Activated T-helper 9 cell treated with anti-CD3 and anti-CD28 coated beads, Interleukin-2, amount 50 U/mL, for 16 hours (primary cell): ENCODE data around the gene PDGFRA.
"Not testable (repeated sequence)": the region's sequence is repeated elsewhere in the genome, so short reads cannot be mapped to it uniquely, and the experiment has no call there.

ENCODE experiments used
- DNase-seq: peaks from one replicate; pipeline ENCODE4 v3.0.0-alpha.2; 2020; ENCODE audit warnings: low read depth

The PDGFRA gene

DNA sequence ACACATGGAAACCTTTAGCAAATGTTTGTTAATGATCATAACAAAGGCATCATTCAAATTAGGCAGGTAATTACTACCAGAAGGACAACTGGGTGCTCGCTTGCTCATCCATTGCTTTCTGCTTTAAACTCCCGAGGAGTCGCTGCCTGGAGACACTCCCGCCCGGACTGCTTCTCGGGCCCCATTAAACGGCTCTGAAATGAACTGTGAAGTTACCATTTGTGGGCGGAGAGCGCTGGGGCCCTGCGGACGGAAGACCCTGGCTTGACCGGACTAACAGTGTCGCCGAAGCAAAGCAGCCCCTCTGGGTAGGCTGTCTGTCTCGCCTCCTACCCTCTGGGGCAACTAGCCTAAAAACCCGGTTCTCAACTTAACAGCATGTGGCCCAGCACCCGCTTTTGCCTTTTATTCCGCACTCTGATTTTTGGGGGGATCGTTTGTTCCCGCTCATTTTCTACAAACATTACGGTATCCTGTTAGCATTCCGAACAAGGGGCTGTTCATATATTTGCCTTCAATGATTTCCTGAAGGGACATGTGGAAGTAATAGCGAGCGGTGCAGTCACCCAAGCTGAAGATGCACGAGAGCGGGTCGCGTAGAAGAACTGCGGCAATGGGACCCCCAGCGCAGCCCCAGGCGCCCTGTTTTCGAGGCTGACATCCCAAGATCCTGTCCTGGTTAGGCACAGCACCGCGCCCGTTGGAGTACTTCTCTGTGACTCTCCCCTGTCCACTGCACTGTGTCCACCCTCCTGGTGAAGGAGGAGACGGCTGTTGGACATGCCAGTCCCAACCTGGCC is 1.6 kb upstream of the PDGFRA start:
- no peak for DNase-seq

DNA sequence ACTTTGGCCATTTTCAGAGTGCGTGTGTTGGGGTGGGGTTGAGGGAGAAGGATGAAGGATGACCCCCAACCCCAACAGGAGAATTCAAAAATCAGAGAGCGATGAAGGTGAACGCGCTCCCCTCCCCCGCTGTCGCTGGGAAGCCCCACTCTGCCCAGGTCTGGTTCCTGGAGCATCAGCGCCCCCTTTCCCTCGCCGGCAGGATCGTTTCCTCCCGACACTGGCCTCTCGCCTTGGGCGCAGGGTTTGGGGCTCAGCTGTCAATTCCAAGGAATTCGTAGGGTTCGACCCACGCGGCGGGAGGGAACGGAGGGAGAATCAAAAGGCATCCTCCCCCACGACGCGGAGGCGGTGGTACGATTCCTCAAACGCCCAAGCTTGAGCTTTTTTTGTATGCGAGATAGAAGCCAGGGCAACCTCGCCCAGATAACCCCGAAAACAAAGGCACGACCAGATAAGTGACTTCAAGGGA is 1.0 kb upstream of the PDGFRA start:
- DNase-seq, result no peak

DNA sequence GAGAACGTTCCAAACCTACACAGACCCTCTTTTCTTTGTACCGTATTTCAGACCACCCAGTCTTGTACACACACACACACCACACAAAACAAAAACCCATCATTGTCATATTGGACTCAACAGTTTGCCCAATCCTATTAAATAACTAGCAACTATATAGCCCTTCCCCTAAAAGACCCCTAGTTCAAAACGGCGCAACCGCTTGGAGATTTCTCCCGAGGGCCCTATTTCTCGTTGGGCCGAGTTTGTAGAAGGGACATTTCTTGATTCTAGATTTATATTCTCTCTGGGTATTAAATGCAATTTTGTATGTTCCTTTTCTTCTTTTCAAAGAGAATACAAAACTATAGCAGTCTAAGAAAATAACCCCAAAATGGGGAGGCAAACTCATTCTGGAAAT is 547 bp upstream of the PDGFRA start:
- DNase-seq, result no peak

DNA sequence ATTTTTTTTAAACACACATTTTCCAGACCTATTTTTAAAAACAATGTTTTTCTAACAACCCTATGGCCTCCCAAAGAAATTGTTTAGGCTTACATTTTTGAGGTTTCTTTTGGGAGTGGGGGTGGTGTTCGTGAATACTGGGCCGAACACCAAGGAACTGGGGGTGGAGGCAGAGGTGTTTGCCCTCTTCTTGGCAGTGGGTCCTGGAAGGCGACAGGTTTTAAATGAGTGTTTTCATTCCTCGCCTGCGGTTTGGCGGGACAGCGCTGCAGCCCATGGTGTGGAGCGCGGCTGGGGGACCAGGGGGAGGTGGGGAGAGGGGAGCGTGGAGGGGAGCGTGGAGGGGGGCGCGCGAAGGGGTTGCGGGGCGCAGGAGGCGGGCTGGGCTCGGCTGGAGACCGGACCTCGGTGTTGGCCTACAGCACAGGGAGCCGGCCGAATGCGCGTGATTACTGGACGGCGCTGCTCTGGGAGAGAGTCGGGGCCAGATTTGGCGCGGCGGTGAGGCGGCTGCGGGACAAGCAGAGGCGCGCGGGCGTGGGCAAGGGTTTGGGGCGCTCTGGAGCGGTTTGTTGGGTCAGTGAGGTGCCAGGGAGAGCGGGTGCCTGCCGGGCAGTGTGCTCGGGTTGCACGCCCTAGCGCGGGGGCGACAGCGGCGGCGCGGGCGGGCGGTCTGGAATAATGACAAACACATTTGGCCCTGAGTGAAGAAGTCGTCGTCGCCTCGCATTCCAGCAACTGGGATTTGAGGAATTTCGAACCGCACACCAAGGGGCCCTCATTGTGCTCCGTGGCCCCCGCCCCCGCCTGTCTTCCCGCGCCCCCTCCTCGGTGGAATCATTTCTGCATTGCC is 764 bp downstream of the PDGFRA start:
- no peak for DNase-seq

DNA sequence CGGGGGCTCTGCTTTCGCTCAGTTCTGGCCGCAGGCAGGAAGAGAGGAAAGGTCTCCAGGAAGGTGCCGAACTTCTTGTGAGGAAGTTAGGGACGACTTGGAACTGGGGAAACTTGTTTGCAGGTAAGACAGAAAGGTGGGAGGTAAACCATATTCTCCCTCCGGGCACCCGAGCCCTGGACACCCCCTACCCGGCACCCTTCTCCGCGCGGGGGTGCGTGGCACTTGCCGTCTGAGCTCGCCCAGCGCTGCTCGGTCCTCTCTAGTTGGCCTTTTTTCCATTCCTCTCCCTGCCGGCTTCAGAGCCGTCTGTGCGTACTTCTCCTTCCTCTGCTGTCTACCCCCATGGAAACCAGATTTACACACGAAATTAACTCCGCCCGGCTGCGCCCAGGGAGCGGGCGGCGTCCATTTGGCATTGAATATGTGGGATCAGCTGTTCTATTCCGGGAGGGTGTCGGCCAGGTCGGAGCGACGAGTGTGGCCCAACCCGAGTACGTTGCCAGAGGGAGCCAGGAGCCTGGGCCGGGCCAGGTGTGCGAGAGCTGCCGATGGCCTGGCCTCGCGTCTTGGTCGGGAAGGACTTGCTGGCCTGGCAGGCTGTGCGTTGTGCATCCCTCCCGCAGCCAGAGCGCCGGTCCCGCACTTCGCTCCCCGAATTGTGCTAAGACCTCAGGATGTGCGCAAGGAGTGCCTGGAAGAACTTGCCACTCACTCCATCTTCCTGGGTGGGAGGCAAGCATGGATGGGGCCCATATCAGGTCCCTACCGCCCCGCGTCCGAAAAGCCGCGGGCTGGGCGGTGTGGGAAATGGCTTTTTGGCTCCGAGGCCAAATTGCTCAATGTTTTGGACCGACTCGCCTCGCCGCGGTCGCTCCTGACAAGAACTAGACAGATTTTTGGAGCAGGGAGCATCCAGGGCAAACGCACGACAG is 1.7 kb downstream of the PDGFRA start:
- no peak for DNase-seq

DNA sequence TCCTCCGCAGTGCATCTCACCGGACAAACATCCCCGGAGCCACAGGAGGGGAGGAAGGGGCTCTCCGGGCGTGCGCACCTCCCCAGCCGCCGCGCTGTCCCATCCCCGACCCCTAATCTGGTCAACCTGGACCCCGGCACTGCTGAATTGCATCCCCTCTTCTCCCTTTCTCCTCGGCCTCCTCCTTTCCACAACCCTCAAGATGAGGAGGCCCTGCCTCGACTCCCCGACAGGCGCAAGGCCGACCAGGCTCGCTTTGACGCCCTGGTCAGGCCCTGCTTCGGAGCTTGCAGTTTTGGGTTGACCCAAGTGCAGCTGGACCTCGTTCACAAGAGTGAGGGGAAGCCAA is 2.3 kb downstream of the PDGFRA start:
- no peak for DNase-seq

DNA sequence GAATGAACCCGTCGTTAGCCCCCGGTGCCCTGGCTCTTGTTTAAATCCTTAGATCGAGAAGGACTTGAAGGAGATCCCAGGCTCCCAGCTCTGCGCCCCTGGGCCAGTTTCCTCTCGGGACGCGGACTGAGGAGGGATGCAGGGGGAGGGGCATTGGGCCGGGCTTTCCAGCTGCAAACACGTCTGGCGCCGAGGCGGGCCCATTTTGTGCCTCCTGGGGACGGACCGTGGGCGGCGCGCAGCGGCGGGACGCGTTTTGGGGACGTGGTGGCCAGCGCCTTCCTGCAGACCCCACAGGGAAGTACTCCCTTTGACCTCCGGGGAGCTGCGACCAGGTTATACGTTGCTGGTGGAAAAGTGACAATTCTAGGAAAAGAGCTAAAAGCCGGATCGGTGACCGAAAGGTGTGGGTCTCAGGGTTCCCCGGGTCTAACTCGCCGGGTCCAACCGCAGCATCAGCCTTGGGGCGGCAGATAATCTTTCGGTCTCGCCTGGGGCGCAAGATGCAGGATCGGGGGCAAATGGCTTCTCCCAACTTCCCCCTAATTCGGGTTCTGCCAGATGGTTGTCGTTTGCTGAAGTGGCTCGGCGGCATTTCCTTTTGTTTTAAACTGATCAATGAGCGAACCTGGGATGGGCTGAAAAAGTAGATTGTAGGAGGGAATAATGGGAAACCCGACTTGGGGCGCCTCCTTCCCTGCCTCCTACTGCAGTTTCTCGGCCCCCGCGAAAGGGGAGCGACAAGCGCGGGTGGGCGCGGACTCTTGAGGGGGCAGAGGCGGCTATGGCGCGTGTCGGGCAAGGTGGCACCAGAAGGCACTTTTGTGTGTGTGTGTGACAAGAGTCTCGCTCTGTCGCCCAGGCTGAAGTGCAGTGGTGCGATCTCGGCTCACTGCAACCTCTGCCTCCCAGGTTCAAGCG is 2.9 kb downstream of the PDGFRA start:
- no peak for DNase-seq

DNA sequence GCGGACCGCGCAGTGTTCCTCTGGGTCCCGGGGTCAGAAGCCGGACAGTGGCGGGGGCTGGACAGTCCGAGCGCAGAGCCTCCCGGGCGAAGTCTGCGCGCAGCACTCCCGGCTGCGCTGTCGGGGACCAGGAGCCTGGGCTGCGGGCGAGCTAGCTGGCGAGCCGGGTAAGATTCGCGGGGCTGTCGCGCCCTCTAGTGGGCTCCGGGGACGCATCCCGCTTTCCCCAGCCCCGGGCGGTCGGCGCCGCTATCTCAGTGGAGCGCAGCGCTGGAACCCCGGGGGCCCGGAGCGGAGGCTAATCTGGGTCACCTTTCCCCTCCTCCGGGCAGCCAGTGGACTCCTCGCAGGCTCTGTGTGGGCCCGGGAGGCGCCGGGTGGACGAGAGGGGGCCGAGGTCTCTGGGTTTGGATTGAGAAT is 4.2 kb downstream of the PDGFRA start:
- peak; percentile 56 for DNase-seq

DNA sequence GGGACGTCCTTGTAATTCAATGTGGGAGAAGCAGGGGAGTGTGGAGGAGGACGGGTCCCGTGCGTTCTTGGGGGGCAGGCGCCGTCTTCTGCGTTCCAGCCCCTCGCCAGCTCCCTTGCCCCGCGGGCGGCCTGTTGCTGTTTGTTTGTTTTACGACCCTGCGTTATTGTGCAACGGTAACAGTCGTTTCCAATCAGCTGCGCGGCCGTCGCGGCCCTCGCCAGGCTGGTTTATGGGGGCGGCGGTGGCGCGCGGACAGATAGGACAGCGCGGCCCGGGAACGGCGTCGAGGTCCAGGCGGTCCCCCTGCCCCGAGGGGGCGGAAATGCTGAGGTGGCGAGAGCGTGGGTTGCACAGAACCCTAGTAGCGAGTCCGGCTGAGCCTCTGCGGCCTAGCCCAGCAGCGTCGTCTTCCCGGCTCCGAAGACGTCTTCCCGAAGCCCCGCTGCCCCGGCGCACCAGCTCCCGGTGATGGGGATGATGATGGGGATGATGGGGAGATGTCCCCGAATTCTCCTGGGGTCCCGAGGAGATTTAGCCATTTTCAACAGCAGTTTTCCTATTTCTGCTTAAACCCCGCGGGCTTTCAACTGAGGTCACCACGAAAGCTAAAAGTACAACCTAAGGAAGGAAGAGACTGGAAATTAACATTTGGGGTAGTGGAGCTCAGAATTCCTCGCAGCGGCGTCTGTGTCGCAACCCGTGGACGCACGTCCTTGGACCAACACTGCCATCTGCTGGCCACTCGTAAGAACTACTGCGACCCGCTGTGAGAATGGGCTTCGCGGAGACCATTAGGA is 4.8 kb downstream of the PDGFRA start:
- DNase-seq, result peak; percentile 53

DNA sequence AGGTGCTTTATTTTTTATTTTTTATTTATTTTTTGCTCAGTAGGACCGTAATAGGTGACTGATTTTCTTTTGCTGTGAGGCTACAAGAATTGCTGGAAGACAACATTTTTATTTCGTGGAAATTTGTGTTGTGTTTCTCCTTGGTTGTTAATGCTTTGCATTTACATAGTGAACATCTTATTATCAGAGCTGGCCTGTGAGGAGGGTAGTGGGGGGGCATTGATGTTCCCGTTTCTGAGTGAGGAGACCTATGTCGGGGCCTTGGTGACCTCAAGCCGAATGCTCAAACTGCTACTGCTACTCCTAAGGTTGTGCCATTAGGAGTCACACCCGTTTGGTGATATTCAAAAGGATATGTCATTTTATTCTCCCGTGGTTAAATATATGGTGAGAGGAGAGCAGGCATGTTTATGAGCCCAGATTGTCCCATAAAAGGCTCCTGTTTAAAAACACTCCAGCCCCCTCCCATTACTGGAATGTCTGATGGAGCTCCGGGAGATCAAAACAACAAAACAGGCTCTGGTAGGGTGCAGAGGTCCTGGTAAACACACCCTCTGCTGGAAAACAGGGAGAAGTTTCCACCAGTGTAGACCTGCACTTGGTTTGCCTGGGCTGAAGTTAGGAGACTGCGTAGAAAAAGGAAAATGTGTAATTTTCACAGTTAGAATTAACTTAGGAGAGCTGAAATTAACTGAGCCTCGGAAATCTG is 5.6 kb downstream of the PDGFRA start:
- DNase-seq, result no peak

DNA sequence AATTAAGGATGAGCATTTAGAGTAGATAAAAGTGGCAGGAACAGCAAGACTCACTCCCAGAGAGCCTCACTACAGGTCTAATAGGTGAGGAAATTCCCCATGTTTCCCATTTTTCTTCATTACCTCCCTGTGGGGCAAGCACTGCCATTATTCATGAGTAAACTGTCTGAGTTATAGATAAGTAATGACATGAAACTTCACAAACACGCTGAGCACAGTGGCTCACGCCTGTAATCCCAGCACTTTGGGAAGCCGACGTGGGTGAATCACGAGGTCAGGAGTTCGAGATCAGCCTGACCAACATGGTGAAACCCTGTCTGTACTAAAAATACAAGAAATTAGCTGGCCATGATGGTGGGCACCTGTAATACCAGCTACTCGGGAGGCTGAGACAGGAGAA is 7.2 kb downstream of the PDGFRA start:
- DNase-seq, result not testable (repeated sequence)

DNA sequence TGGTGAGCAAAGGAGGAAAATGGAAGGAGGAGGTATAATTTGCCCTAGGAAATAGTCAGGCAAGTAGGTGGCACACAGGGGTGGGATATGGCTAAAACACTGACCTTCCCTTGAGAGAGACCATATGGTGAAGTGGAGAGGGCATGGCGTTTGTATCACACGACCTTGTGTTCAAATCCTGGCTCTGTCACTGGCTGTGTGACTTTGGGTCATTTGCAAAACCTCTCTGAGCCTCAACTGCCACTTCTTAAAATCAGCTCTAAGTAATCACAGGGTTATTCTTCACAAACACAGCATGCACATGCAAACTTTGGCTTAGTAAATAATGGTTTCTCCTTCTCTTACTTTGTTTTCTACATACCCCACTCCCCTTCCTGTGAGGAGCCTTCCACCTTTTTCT is 8.7 kb downstream of the PDGFRA start:
- no peak for DNase-seq

DNA sequence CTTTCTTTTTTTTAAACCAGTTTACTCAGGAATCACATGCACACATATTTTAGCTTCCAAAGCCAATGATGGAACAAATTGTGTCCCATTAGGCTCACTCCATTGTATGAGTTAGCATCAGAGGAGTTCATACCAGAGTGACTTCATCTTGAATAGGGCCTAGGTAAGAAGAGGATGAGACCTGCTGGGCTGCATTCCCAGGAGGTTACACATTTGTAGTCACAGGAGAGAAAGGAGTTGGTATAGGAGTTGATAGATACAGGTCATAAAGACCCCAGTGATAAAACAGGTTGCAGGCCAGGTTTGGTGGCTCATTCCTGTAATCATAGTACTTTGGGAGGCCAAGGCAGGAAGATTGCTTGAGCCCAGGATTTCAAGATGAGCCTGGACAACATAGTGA is 9.3 kb downstream of the PDGFRA start:
- DNase-seq, result no peak

DNA sequence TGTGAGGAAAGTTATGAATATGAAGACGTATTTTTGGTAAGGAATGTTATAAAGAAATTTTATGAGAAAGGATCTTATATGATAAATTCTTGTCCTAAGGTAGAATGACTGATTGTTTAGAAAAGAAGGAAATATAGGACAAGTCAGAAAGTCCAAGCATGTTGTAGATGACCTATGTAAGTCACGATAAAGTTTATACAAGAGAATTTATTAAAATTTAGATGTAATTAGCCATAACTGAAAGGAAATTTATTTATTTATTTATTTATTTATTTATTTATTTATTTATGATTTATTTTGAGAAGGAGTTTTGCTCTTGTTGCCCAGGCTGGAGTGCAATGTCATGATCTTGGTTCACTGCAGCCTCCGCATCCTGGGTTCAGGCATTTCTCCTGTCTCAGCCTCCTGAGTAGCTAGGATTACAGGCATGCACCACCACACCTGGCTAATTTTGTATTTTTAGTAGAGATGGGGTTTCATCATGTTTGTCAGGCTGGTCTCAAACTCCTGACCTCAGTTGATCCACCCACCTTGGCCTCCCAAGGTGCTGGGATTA is 12.3 kb downstream of the PDGFRA start:
- DNase-seq, result not testable (repeated sequence)

DNA sequence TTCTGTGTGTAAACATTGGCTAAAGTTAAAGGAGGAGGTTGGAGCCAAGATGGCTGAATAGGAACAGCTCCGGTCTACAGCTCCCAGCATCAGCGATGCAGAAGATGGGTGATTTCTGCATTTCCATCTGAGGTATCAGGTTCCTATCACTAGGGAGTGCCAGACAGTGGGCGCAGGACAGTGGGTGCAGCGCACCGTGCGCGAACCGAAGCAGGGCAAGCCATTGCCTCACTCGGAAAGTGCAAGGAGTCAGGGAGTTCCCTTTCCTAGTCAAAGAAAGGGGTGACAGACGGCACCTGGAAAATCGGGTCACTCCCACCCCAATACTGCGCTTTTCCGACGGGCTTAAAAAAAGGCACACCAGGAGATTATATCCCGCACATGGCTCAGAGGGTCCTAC is 14.4 kb downstream of the PDGFRA start:
- DNase-seq, result not testable (repeated sequence)

DNA sequence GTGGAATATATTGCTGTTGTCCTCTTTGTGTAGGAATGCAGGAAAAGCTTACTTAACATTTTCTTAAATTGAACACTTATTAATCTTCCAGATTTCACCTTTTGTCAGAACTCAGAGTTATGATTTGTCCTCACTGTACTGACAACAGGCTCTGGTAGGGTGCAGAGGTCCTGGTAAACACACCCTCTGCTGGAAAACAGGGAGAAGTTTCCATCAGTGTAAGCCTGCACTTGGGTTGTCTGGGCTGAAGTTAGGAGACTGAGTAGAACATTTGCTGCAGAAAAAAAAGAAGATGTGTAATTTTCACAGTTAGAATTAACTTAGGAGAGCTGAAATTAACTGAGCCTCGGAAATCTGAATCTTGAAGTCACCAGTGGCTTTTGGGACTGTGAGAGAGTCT is 23.2 kb downstream of the PDGFRA start:
- DNase-seq, result not testable (repeated sequence)

DNA sequence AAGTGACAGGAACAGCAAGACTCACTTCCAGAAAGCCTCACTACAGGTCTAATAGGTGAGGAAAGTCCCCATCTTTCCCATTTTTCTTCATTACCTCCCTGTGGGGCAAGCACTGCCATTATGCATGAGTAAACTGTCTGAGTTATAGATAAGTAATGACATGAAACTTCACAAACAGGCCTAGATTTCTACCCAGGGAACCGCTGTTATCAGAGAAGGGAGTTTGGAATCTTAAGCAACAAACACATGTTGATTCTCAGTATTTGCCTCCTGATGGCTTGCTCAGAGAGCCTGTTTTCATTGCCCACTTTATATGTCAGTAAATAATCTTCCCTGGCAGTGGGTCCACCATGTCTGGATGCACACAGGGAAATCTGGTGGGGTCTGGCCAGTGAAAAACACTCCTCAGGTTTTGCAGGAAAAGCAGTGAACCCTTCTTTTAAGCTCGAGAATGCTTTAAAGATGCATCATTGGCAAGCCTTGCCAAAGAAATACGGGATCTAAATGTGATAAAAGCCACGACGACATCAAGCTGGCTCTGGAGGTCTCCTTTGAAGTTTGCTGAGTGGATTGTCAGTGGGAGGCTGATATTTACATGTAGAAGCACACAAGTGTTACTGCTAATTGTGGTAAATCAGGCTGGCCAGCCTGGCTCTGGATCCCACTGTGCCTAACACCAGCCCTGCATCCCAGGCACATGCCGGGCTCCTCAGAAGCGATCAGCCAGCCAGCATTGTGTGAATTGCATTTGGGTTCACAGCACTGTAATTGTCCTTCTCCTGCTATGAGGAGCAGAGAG is 25.2 kb downstream of the PDGFRA start:
- DNase-seq, result no peak

DNA sequence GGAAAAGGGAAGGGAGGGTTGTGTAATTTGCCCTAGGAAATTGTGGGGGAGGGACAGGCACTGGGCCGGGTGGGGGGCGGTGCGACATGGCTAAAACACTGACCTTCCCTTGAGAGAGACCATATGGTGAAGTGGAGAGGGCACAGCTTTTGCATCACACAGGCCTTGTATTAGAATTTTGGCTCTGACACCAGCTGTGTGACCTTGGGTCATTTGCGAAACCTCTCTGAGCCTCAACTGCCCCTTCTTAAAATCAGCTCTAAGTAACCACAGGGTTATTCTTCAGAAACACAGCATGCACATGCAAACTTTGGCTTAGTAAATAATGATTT is 25.8 kb downstream of the PDGFRA start:
- no peak for DNase-seq

DNA sequence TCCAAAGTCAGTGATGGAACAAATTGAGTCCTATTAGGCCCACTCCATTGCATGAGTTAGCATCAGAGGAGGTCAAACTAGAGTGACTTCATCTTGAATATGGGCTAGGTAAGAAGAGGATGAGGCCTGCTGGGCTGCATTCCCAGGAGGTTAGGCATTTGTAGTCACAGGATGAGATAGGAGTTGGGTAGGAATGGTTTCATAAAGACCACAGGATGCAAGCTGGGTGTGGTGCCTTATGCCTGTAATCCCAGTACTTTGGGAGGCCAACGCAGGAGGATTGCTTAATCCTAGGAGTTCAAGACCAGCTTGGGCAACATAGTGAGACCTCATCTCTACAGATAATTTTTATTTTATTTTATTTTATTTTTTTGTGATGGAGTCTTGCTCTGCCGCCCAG is 26.8 kb downstream of the PDGFRA start:
- no peak for DNase-seq
